Endothelial cell of umbilical vein (primary cell): Measurements from ENCODE around the gene VCPKMT. TPM values are rescaled to one million over a fixed set of nuclear protein-coding genes. Genes with fewer than 3 reads are reported as not detected.
A peak's percentile ranks its signal among the peaks of the same experiment; 100 is the strongest.

Source experiments
- BruUV-seq: library from RNA; stranded (reverse); fragments of 400-500 nt; replicated peaks from 2 replicates; lab custom pipeline; 2021; lab: Mats Ljungman, UMichigan
- CTCF ChIA-PET: fragments of 300-600, 350-600 bp; sonication (Branson Sonifier 250); formaldehyde crosslinking; loops from one replicate; lab custom pipeline; 2021; ENCODE audit warnings: antibody characterized with exemption, inconsistent platforms; lab: Charles Lee
- POLR2A ChIA-PET: fragments of 300-600, 350-600 bp; sonication (Branson Sonifier 250); formaldehyde crosslinking; loops from one replicate; lab custom pipeline; 2021; ENCODE audit warnings: antibody characterized with exemption, inconsistent platforms; lab: Charles Lee
- DNase-seq: peaks from one replicate; pipeline ENCODE4 v3.0.0-alpha.2; 2011; ENCODE audit warnings: low read depth, low spot score
- FAIRE-seq: peaks from 2 replicates; lab custom pipeline; 2011; peaks lifted over from hg19 to GRCh38; lab: Jason Lieb, UNC
- H2AFZ ChIP-seq: 2 replicates; pipeline ENCODE4 v1.6.0; 2012; ENCODE audit warnings: low read depth, low read length, control low read depth, inconsistent platforms
- H3K27ac ChIP-seq: 2 replicates; pipeline ENCODE4 v1.5.1; 2011; ENCODE audit warnings: low read depth, mild to moderate bottlenecking, control low read depth, low read length, moderate library complexity; ENCODE audit not compliant: insufficient read depth
- H3K27me3 ChIP-seq, 2 experiments: 2 replicates each; pipeline versions ENCODE4 v1.6.0 to v1.6.1; 2011; ENCODE audit warnings: low read length in 2 of 2, mixed read lengths in 1 of 2; ENCODE audit not compliant: control insufficient read depth in 2 of 2, insufficient read depth in 2 of 2
- H3K36me3 ChIP-seq, 2 experiments: 2 replicates in 1 of 2; 3 replicates in 1 of 2; pipeline ENCODE4 v1.5.1; 2011; ENCODE audit warnings: low read length in 2 of 2, mild to moderate bottlenecking in 1 of 2, moderate library complexity in 1 of 2; ENCODE audit not compliant: control insufficient read depth in 2 of 2, insufficient read depth in 2 of 2; ENCODE audit errors: extremely low read depth in 1 of 2
- H3K4me1 ChIP-seq: 3 replicates; pipeline ENCODE4 v1.5.1; 2011; ENCODE audit warnings: mild to moderate bottlenecking, low read length; ENCODE audit not compliant: control insufficient read depth, insufficient read depth; ENCODE audit errors: extremely low read depth
- H3K4me2 ChIP-seq: 2 replicates; pipeline ENCODE4 v1.6.1; 2011; ENCODE audit warnings: low read length, control low read depth, mixed read lengths; ENCODE audit not compliant: insufficient read depth
- H3K4me3 ChIP-seq, 3 experiments: fragments of 200-600 bp in 1 of 3; sonication (generic), shearing (Covaris generic) in 1 of 3; replicated peaks in 1 of 3; 2 replicates each; pipeline ENCODE4 v1.5.1; 2011 to 2016; ENCODE audit warnings: control low read depth in 3 of 3, low read length in 3 of 3, mild to moderate bottlenecking in 2 of 3, inconsistent platforms in 1 of 3, low read depth in 1 of 3, moderate library complexity in 1 of 3; ENCODE audit not compliant: insufficient read depth in 1 of 3
- H3K79me2 ChIP-seq: 2 replicates; pipeline ENCODE4 v1.6.0; 2012; ENCODE audit warnings: low read length, inconsistent platforms; ENCODE audit not compliant: control insufficient read depth, insufficient read depth
- H3K9ac ChIP-seq: replicated peaks from 2 replicates; pipeline ENCODE3; 2011; ENCODE audit warnings: low read length, control low read depth; ENCODE audit not compliant: insufficient read depth; ENCODE audit errors: extremely low read depth
- H3K9me1 ChIP-seq: replicated peaks from 3 replicates; pipeline ENCODE4 v1.6.0; 2011; ENCODE audit warnings: mild to moderate bottlenecking, low read length; ENCODE audit not compliant: control insufficient read depth, insufficient read depth; ENCODE audit errors: extremely low read depth
- H3K9me3 ChIP-seq: replicated peaks from 2 replicates; pipeline ENCODE4 v1.5.1; 2012; ENCODE audit warnings: low read length, inconsistent platforms; ENCODE audit not compliant: control insufficient read depth, insufficient read depth
- H4K20me1 ChIP-seq: replicated peaks from 2 replicates; pipeline ENCODE3; 2011; ENCODE audit warnings: mild to moderate bottlenecking, low read length; ENCODE audit not compliant: control insufficient read depth, insufficient read depth; ENCODE audit errors: extremely low read depth
- EZH2 ChIP-seq: IDR thresholded peaks from 2 replicates; pipeline ENCODE4 v1.6.1; 2012; ENCODE audit warnings: borderline replicate concordance, low read depth, mild to moderate bottlenecking, moderate library complexity, low read length, inconsistent platforms; ENCODE audit not compliant: severe bottlenecking
- FOS ChIP-seq: IDR thresholded peaks from 2 replicates; pipeline ENCODE4 v1.6.1; 2011; ENCODE audit warnings: mild to moderate bottlenecking, low read length, moderate library complexity, borderline replicate concordance; ENCODE audit not compliant: insufficient read depth
- GATA2 ChIP-seq: IDR thresholded peaks from 2 replicates; pipeline ENCODE4 v1.7.0; 2011; ENCODE audit warnings: low read depth, mild to moderate bottlenecking, moderate library complexity, mixed read lengths, low read length; ENCODE audit not compliant: insufficient read length, insufficient read depth
- JUN ChIP-seq: IDR thresholded peaks from 2 replicates; pipeline ENCODE4 v1.6.1; 2011; ENCODE audit warnings: borderline replicate concordance, low read depth; ENCODE audit not compliant: insufficient read length, insufficient read depth
- MYC ChIP-seq: IDR thresholded peaks from one replicate; pipeline ENCODE4 v1.6.1; 2011; ENCODE audit warnings: mild to moderate bottlenecking, low read depth, low read length
- POLR2A ChIP-seq: IDR thresholded peaks from 2 replicates; pipeline ENCODE4 v1.6.1; 2012; ENCODE audit warnings: low read depth, mild to moderate bottlenecking, control low read depth, low read length
- POLR2AphosphoS5 ChIP-seq: IDR thresholded peaks from 2 replicates; pipeline ENCODE4 v1.6.1; 2012; ENCODE audit warnings: low read depth, mild to moderate bottlenecking, control low read depth, low read length, moderate library complexity; ENCODE audit not compliant: insufficient read depth
- dilution Hi-C: fragments of 300-500 bp; cut with MboI; formaldehyde crosslinking; loops from one replicate; pipeline ENCODE4 v1.15.0; 2019; ENCODE audit warnings: low sequenced_read_pairs; ENCODE audit not compliant: extremely low pct_ligation_motif_present
- intact Hi-C: fragments of 100-400 bp; cut with micrococcal nuclease; formaldehyde crosslinking; loops from one replicate; pipeline ENCODE4 v1.10.0; 2022
- polyA plus RNA-seq, 4 experiments: library from polyadenylated mRNA; depleted of rRNA in 3 of 4; stranded (reverse) in 3 of 4; unstranded in 1 of 4; fragments of >200 nt; gene quantifications; 2 replicates each; pipeline versions ENCODE4 v1.2.1 to v1.2.3, GENCODE V29; 2011 to 2012; ENCODE audit warnings: missing spikeins in 1 of 4
- total RNA-seq: library from RNA; stranded (reverse); gene quantifications from 2 replicates; pipeline ENCODE4 v1.2.3, GENCODE V29; 2021
- TF ChIP-seq, protein P1 (sequence below), 2 donors: IDR thresholded peaks; 1 replicate in 1 of 2; 2 replicates in 1 of 2; pipeline ENCODE4 v1.5.1; 2011; ENCODE audit warnings: low read length in 2 of 2, mild to moderate bottlenecking in 2 of 2, moderate library complexity in 2 of 2, control low read depth in 1 of 2, inconsistent platforms in 1 of 2, low read depth in 1 of 2; ENCODE audit not compliant: insufficient read depth in 1 of 2; ENCODE audit errors: extremely low read depth in 1 of 2
- TF ChIP-seq, protein P2 (sequence below): IDR thresholded peaks from 2 replicates; pipeline ENCODE4 v1.6.1; 2011; ENCODE audit not compliant: insufficient read depth, insufficient read length

Gene VCPKMT
- total and polyA plus RNA-seq, 2 donors (not counting 3 experiments of a cell fraction or from before 2014, with no cell fraction given): 3.5 to 9.2 TPM

DNA sequence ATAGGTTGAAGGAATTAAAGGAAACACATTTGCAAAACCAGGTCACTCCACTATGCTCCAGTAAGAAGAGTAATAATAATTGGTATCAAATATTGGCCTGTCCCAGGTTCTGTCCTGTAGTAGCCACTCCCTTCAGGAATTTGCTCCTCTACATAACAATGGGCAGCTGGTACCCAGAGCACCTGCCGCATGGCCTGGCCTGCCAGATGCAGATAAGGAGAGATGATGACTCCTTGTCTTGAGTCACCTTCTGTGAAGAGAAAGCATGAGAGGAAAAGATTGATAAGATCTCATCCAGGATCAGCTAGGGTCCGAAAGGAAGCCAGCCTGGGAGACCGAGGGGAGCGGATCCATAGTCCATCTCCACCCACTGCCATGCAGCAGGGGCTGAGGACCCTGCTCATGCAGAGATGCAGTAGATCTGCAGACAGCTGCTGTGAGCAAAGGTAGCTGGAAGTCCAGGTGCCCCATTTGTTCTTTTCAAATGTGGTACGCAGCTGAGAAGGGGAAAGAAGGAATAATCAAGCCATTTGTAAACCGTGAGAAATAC, 24.3 kb downstream of the VCPKMT start:
- Histone ChIP-seq H4K20me1 (no peaks in the 10 kb centered on the region), H3K36me3 (no peaks in the 10 kb centered on the region), H3K9me3 (no peaks in the 10 kb centered on the region), H3K9ac (no peak overlapping the region), H2AFZ (no peak overlapping the region), H3K4me1 (no peaks in the 10 kb centered on the region), H3K4me2 (no peak overlapping the region), H3K79me2 (no peaks in the 10 kb centered on the region), H3K27ac (no peak overlapping the region), H3K4me3 (no peak overlapping the region), H3K27me3 (no peaks in the 10 kb centered on the region), H3K9me1 (no peaks in the 10 kb centered on the region)
- intact Hi-C loops: loop anchor here (10.0 kb wide), 1 partner anchor 47 kb away; no protein-coding TSS in a partner anchor
- ChIA-PET CTCF (interaction anchor here (0.8 to 0.9 kb wide), 2 partner anchors 52 to 230 kb away, joined by 3 read pairs; no protein-coding TSS in a partner anchor), POLR2A (interaction anchor here (0.6 kb wide), 1 partner anchor 88 kb away, joined by 7 read pairs; no protein-coding TSS in a partner anchor)
- DNase-seq: no peak
- no TSS peak for BruUV-seq
- FAIRE-seq: no peak
- dilution Hi-C loops: no loop called here
- TF ChIP-seq POLR2A (no peak), GATA2 (peak; percentile 21)

- Histone ChIP-seq H3K9me3 (no peaks in the 10 kb centered on the region), H3K4me3 (no peak overlapping the region), H3K36me3 (no peaks in the 10 kb centered on the region), H3K27ac (no peak overlapping the region), H3K4me2 (no peak overlapping the region), H3K79me2 (no peaks in the 10 kb centered on the region), H3K9me1 (no peaks in the 10 kb centered on the region), H3K27me3 (no peaks in the 10 kb centered on the region), H3K9ac (no peak overlapping the region), H2AFZ (no peak overlapping the region), H4K20me1 (no peaks in the 10 kb centered on the region), H3K4me1 (no peaks in the 10 kb centered on the region)
- DNase-seq (no peak), FAIRE-seq (no peak)
- TF ChIP-seq FOS (no peak), MYC (no peak), EZH2 (no peak), POLR2A (no peak), GATA2 (no peak), JUN (no peak), POLR2AphosphoS5 (no peak)
- TF ChIP-seq, protein P1, sequence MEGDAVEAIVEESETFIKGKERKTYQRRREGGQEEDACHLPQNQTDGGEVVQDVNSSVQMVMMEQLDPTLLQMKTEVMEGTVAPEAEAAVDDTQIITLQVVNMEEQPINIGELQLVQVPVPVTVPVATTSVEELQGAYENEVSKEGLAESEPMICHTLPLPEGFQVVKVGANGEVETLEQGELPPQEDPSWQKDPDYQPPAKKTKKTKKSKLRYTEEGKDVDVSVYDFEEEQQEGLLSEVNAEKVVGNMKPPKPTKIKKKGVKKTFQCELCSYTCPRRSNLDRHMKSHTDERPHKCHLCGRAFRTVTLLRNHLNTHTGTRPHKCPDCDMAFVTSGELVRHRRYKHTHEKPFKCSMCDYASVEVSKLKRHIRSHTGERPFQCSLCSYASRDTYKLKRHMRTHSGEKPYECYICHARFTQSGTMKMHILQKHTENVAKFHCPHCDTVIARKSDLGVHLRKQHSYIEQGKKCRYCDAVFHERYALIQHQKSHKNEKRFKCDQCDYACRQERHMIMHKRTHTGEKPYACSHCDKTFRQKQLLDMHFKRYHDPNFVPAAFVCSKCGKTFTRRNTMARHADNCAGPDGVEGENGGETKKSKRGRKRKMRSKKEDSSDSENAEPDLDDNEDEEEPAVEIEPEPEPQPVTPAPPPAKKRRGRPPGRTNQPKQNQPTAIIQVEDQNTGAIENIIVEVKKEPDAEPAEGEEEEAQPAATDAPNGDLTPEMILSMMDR (IDR thresholded peaks at IDR 0.05; ENCODE audit: extremely low read depth in 1 of 2, insufficient read depth in 1 of 2, low read depth in 1 of 2, low read length in 2 of 2): no peak
- TF ChIP-seq, protein P2, sequence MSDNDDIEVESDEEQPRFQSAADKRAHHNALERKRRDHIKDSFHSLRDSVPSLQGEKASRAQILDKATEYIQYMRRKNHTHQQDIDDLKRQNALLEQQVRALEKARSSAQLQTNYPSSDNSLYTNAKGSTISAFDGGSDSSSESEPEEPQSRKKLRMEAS: no peak
- intact Hi-C loops: loop anchor here (10.0 kb wide), 1 partner anchor 47 kb away; no protein-coding TSS in a partner anchor
- ChIA-PET CTCF (interaction anchor here (0.8 to 1.3 kb wide), 3 partner anchors 9 to 226 kb away, joined by 3 to 4 read pairs (median 3); no protein-coding TSS in a partner anchor), POLR2A (interaction anchor here (0.6 kb wide), 1 partner anchor 87 kb away, joined by 7 read pairs; no protein-coding TSS in a partner anchor)
- dilution Hi-C loops: no loop called here
- BruUV-seq: no TSS peak
Observed at GRCh38 chr14:50091240-50091913, 25.0 kb downstream of the VCPKMT start.
